Adrenal gland (tissue), 5 donors: ENCODE data around the gene XYLT1.

Source experiments
- CTCF ChIP-seq, 6 experiments: fragments of 450-650 bp in 4 of 6; fragments of 200-600 bp in 2 of 6; sonication (generic) in 1 of 6; IDR thresholded peaks; 1 replicate in 5 of 6; 2 replicates in 1 of 6; pipeline versions ENCODE4 v1.5.1 to v1.8.0; 2016 to 2021; ENCODE audit warnings: antibody characterized with exemption in 6 of 6, mild to moderate bottlenecking in 2 of 6, moderate library complexity in 1 of 6
- POLR2A ChIP-seq, 2 donors: fragments of 450-650 bp; IDR thresholded peaks; one replicate each; pipeline ENCODE4 v1.6.1; 2017; ENCODE audit warnings: antibody characterized with exemption in 2 of 2, mild to moderate bottlenecking in 2 of 2, moderate library complexity in 1 of 2
- donor health status: DM: no; HTN: no; CAD: no.

GRCh38 chr16:17328932-17329331 lies 141.8 kb downstream of the XYLT1 start:
- no peak for TF ChIP-seq CTCF (IDR thresholded peaks at IDR 0.05)
- no peak for TF ChIP-seq POLR2A (IDR thresholded peaks at IDR 0.05)
